Keratinocyte (primary cell): ENCODE measurements around the gene PGAP1. TPM values are rescaled to one million over a fixed set of nuclear protein-coding genes. Genes with fewer than 3 reads are reported as not detected.
A peak's percentile ranks its signal among the peaks of the same experiment; 100 is the strongest.

Source experiments
- DNase-seq: peaks from one replicate; pipeline ENCODE4 v3.0.0-alpha.2; 2011; ENCODE audit warnings: low read depth, missing footprints, low spot score
- FAIRE-seq: peaks from 2 replicates; lab custom pipeline; 2011; peaks lifted over from hg19 to GRCh38; lab: Jason Lieb, UNC
- H2AFZ ChIP-seq: 2 replicates; pipeline ENCODE4 v1.6.0; 2012; ENCODE audit warnings: low read length, control low read depth, inconsistent platforms; ENCODE audit not compliant: control insufficient read depth
- H3K27ac ChIP-seq: 2 replicates; pipeline ENCODE4 v1.5.1; 2011; ENCODE audit warnings: low read length; ENCODE audit not compliant: control insufficient read depth, insufficient read depth
- H3K27me3 ChIP-seq: 3 replicates; pipeline ENCODE4 v1.6.0; 2011; ENCODE audit warnings: low read length; ENCODE audit not compliant: control insufficient read depth, insufficient read depth; ENCODE audit errors: extremely low read depth
- H3K36me3 ChIP-seq, 2 experiments: 2 replicates in 1 of 2; 3 replicates in 1 of 2; pipeline ENCODE4 v1.5.1; 2011; ENCODE audit warnings: low read length in 2 of 2, mild to moderate bottlenecking in 1 of 2; ENCODE audit not compliant: control insufficient read depth in 2 of 2, insufficient read depth in 2 of 2; ENCODE audit errors: extremely low read depth in 1 of 2
- H3K4me1 ChIP-seq: 3 replicates; pipeline ENCODE4 v1.5.1; 2011; ENCODE audit warnings: low read length; ENCODE audit not compliant: control insufficient read depth, insufficient read depth; ENCODE audit errors: extremely low read depth
- H3K4me2 ChIP-seq: 3 replicates; pipeline ENCODE4 v1.6.0; 2011; ENCODE audit warnings: low read depth, low read length; ENCODE audit not compliant: control insufficient read depth, insufficient read depth; ENCODE audit errors: extremely low read depth
- H3K4me3 ChIP-seq, 3 experiments: fragments of 200-600 bp in 1 of 3; sonication (generic) in 1 of 3; 2 replicates in 2 of 3; 3 replicates in 1 of 3; pipeline ENCODE4 v1.5.1; 2011 to 2016; ENCODE audit warnings: low read length in 3 of 3, mild to moderate bottlenecking in 3 of 3, control low read depth in 2 of 3, inconsistent platforms in 1 of 3, low read depth in 1 of 3, mixed read lengths in 1 of 3, mixed run types in 1 of 3, moderate library complexity in 1 of 3; ENCODE audit not compliant: control insufficient read depth in 2 of 3, insufficient read depth in 2 of 3; ENCODE audit errors: extremely low read depth in 1 of 3
- H3K79me2 ChIP-seq: 2 replicates; pipeline ENCODE4 v1.6.0; 2012; ENCODE audit warnings: low read length; ENCODE audit not compliant: control insufficient read depth, insufficient read depth
- H3K9ac ChIP-seq: 3 replicates; pipeline ENCODE4 v1.6.0; 2011; ENCODE audit warnings: low read length; ENCODE audit not compliant: control insufficient read depth, insufficient read depth; ENCODE audit errors: extremely low read depth
- H3K9me1 ChIP-seq: 3 replicates; pipeline ENCODE4 v1.6.0; 2011; ENCODE audit warnings: low read length; ENCODE audit not compliant: control insufficient read depth, insufficient read depth; ENCODE audit errors: extremely low read depth
- H3K9me3 ChIP-seq: 2 replicates; pipeline ENCODE4 v1.5.1; 2012; ENCODE audit warnings: low read depth, low read length; ENCODE audit not compliant: control insufficient read depth
- H4K20me1 ChIP-seq: 3 replicates; pipeline ENCODE4 v1.6.0; 2011; ENCODE audit warnings: low read length; ENCODE audit not compliant: control insufficient read depth, insufficient read depth; ENCODE audit errors: extremely low read depth
- EZH2 ChIP-seq: IDR thresholded peaks from one replicate; pipeline ENCODE4 v1.6.1; 2012; ENCODE audit warnings: inconsistent platforms, mild to moderate bottlenecking, low read length, moderate library complexity
- dilution Hi-C: fragments of 300-500 bp; cut with MboI; formaldehyde crosslinking; loops from one replicate; pipeline ENCODE4 v1.7.0; 2020; ENCODE audit warnings: low sequenced_read_pairs; ENCODE audit not compliant: extremely low pct_ligation_motif_present
- polyA plus RNA-seq, 5 experiments: library from polyadenylated mRNA; depleted of rRNA in 3 of 5; stranded (reverse) in 3 of 5; stranded (forward) in 1 of 5; unstranded in 1 of 5; fragments of >200 nt; gene quantifications; 1 replicate in 1 of 5; 2 replicates in 3 of 5; 3 replicates in 1 of 5; pipeline versions ENCODE4 v1.2.1 to v1.2.3, GENCODE V29; 2011 to 2012; ENCODE audit warnings: missing spikeins in 2 of 5, low read depth in 1 of 5, low replicate concordance in 1 of 5
- TF ChIP-seq, protein P1 (sequence below), 3 experiments: IDR thresholded peaks in 1 of 3; conservative IDR thresholded peaks in 1 of 3; optimal IDR thresholded peaks in 1 of 3; 2 replicates in 2 of 3; 3 replicates in 1 of 3; pipeline versions ENCODE3 to v1.5.1; 2011; ENCODE audit warnings: low read length in 3 of 3, mild to moderate bottlenecking in 3 of 3, moderate library complexity in 2 of 3, control low read depth in 1 of 3, inconsistent platforms in 1 of 3; ENCODE audit not compliant: insufficient read depth in 2 of 3; ENCODE audit errors: extremely low read depth in 1 of 3

Gene PGAP1
- polyA plus RNA-seq, 1 donor (not counting 4 experiments of a cell fraction or from before 2014, with no cell fraction given) = 7.1 TPM

DNA sequence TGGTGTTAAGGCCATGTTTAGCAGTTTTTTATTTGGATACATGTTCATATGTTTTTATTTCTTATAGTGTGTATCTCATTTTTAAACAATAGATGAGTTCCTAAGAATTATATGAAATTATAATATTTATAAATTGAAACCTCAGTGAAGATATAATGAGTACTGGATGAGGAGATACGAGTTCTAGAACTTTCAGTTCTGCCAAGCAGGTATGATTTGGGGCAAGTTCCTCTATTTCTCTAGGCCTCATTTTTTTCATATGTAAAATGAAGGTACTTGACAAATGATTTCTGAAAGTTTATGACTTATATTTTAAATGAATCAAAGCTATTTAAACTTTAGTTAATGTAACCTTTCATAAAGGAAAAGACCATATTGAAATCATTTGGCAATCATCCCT, 8.2 kb upstream of the PGAP1 start:
- Histone ChIP-seq H2AFZ (no peak overlapping the region), H3K9ac (no peak overlapping the region), H3K9me1 (peaks cover 2% of the 10 kb centered on the region), H4K20me1 (no peaks in the 10 kb centered on the region), H3K4me2 (no peak overlapping the region), H3K27me3 (no peaks in the 10 kb centered on the region), H3K4me3 (no peak overlapping the region), H3K4me1 (peaks cover 17% of the 10 kb centered on the region), H3K36me3 (no peaks in the 10 kb centered on the region), H3K79me2 (no peaks in the 10 kb centered on the region), H3K27ac (no peak overlapping the region), H3K9me3 (no peaks in the 10 kb centered on the region)
- dilution Hi-C loops = no loop called here
- DNase-seq = no peak
- TF ChIP-seq, protein P1, sequence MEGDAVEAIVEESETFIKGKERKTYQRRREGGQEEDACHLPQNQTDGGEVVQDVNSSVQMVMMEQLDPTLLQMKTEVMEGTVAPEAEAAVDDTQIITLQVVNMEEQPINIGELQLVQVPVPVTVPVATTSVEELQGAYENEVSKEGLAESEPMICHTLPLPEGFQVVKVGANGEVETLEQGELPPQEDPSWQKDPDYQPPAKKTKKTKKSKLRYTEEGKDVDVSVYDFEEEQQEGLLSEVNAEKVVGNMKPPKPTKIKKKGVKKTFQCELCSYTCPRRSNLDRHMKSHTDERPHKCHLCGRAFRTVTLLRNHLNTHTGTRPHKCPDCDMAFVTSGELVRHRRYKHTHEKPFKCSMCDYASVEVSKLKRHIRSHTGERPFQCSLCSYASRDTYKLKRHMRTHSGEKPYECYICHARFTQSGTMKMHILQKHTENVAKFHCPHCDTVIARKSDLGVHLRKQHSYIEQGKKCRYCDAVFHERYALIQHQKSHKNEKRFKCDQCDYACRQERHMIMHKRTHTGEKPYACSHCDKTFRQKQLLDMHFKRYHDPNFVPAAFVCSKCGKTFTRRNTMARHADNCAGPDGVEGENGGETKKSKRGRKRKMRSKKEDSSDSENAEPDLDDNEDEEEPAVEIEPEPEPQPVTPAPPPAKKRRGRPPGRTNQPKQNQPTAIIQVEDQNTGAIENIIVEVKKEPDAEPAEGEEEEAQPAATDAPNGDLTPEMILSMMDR (optimal IDR thresholded peaks at IDR 0.05 in 1 of 3, IDR thresholded peaks at IDR 0.05 in 1 of 3, conservative IDR thresholded peaks at IDR 0.05 in 1 of 3; ENCODE audit: extremely low read depth in 1 of 3, insufficient read depth in 2 of 3, low read length in 3 of 3) = no peak
- TF ChIP-seq EZH2 = no peak
- no peak for FAIRE-seq

DNA sequence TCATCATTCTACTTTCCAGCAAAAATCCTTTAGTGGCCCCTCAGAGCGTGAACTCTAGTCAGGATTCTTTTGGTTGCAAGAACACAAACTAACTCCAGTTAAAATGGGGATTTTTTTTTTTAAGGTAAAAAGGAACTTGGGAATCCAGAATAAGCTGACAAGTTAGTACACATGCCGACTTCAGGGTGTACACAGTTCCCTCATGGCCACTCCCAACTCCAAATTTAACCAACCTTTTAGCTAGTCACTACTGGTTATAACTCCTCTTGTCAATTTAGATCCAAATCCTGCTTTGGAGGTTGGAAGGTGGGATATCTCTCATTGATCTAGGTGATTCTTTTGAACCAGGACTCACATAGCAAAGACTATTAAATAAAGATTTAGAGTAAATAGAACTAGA, 5.0 kb upstream of the PGAP1 start:
- TF ChIP-seq, protein P1 (optimal IDR thresholded peaks at IDR 0.05 in 1 of 3, IDR thresholded peaks at IDR 0.05 in 1 of 3, conservative IDR thresholded peaks at IDR 0.05 in 1 of 3; ENCODE audit: extremely low read depth in 1 of 3, insufficient read depth in 2 of 3, low read length in 3 of 3) = no peak
- TF ChIP-seq EZH2 = no peak
- FAIRE-seq = peak; percentile 70

More for the DNA sequence above, 5.0 kb upstream of the PGAP1 start:
- no peak overlapping the region for H3K9ac ChIP-seq
- peak overlapping the region; percentile 68 for H3K4me2 ChIP-seq
- H3K9me3 ChIP-seq = no peaks in the 10 kb centered on the region
- dilution Hi-C loops = no loop called here
- peak overlapping the region in 1 of 3 experiments; percentile 41 for H3K4me3 ChIP-seq
- no peaks in the 10 kb centered on the region for H3K79me2 ChIP-seq
- H3K9me1 ChIP-seq = no peaks in the 10 kb centered on the region
- H3K36me3 ChIP-seq = no peaks in the 10 kb centered on the region
- no peak for DNase-seq
- H4K20me1 ChIP-seq = no peaks in the 10 kb centered on the region
- peak overlapping the region; percentile 81 for H2AFZ ChIP-seq
- H3K4me1 ChIP-seq = peaks cover 13% of the 10 kb centered on the region
- H3K27me3 ChIP-seq = no peaks in the 10 kb centered on the region
- H3K27ac ChIP-seq = no peak overlapping the region
